ENCODE measurements around the gene ESX1.
"Not testable (repeated sequence)": the region's sequence is repeated elsewhere in the genome, so short reads cannot be mapped to it uniquely, and the experiment has no call there.

Gene ESX1

GRCh38 chrX:104254442-104255115 is at the start of gene ESX1:
TSS of gene ESX1 (minus strand) at chrX:104254933. CDS start at chrX:104254849, 84 bp downstream.
- no peak for DNase-seq

- DNase-seq: no peak
These were observed 40.9 kb upstream of the ESX1 start for GRCh38 chrX:104295636-104296035.

- no peak for DNase-seq
These were observed 34.2 kb upstream of the ESX1 start for GRCh38 chrX:104288961-104289360.

- DNase-seq: no peak
These were observed 33.5 kb upstream of the ESX1 start for GRCh38 chrX:104288269-104288668.

- DNase-seq: no peak
These were observed 30.5 kb upstream of the ESX1 start for GRCh38 chrX:104285201-104285600.

- no peak for DNase-seq
These were observed 29.8 kb upstream of the ESX1 start for GRCh38 chrX:104284507-104284906.

- DNase-seq: no peak
These were observed 27.5 kb upstream of the ESX1 start for GRCh38 chrX:104282166-104282725.

GRCh38 chrX:104281564-104281963 is 26.8 kb upstream of the ESX1 start:
- no peak for DNase-seq

GRCh38 chrX:104280609-104281008 is 25.9 kb upstream of the ESX1 start:
- no peak for DNase-seq

GRCh38 chrX:104270916-104271512 is 16.3 kb upstream of the ESX1 start:
- no peak for DNase-seq

GRCh38 chrX:104270212-104270611 is 15.5 kb upstream of the ESX1 start:
- no peak for DNase-seq

- DNase-seq: no peak
These were observed 732 bp upstream of the ESX1 start for GRCh38 chrX:104255465-104255864.

GRCh38 chrX:104253567-104254441 is 929 bp downstream of the ESX1 start:
- no peak for DNase-seq

GRCh38 chrX:104250470-104250869 is 4.3 kb downstream of the ESX1 start:
- no peak for DNase-seq

- DNase-seq: not testable (repeated sequence)
These were observed 24.7 kb downstream of the ESX1 start for GRCh38 chrX:104230060-104230459.

- no peak for DNase-seq
These were observed 43.5 kb downstream of the ESX1 start for GRCh38 chrX:104211187-104211586.

- DNase-seq: no peak
These were observed 49.2 kb downstream of the ESX1 start for GRCh38 chrX:104205548-104205947.

Measured in NCI-H2029 treated with DMSO at 0.1 percent for 48 hours (cell line).